ENCODE data around the gene CDH8. TPM values are rescaled to one million over a fixed set of nuclear protein-coding genes. Genes with fewer than 3 reads are reported as not detected.

CDH8 gene
- total and polyA plus RNA-seq, 2 experiments from 2014 or later: 2.1 to 2.2 TPM

- Histone ChIP-seq H3K9me2 (replicated peaks; ENCODE audit: insufficient read depth) (no peaks in the 10 kb centered on the region), H3K4me2 (no peak overlapping the region), H4K20me1 (ENCODE audit: insufficient read depth, poor library complexity, severe bottlenecking) (no peaks in the 10 kb centered on the region), H3K27me3 (no peaks in the 10 kb centered on the region), H3K36me3 (replicated peaks; ENCODE audit: insufficient read depth, low read depth) (no peaks in the 10 kb centered on the region), H3K4me1 (ENCODE audit: insufficient read depth) (no peaks in the 10 kb centered on the region), H2AFZ (no peak overlapping the region), H3K9me3 (ENCODE audit: low read depth) (no peaks in the 10 kb centered on the region), H3K27ac (no peak overlapping the region), H3K79me2 (no peaks in the 10 kb centered on the region), H3K4me3 (no peak overlapping the region)
- no peak for DNase-seq (ENCODE audit: low spot score)
- WGBS (ENCODE audit: low lambda C conversion rate, missing lambda C conversion rate): 87% methylated on average over 6 of the region's 6 CpGs
- TF ChIP-seq EZH2phosphoT487 (IDR thresholded peaks at IDR 0.05; ENCODE audit: low read depth, severe bottlenecking, unreplicated experiment): no peak
- TF ChIP-seq CTCF (IDR thresholded peaks at IDR 0.05; ENCODE audit: poor library complexity): no peak
- TF ChIP-seq EZH2 (IDR thresholded peaks at IDR 0.05; ENCODE audit: borderline replicate concordance): no peak
These were observed 150.9 kb downstream of the CDH8 start for GRCh38 chr16:61885343-61885742.

GRCh38 chr16:61879306-61879705, 156.9 kb downstream of the CDH8 start:
- no peaks in the 10 kb centered on the region for H3K79me2 ChIP-seq
- H3K27me3 ChIP-seq: no peaks in the 10 kb centered on the region
- H3K4me2 ChIP-seq: no peak overlapping the region
- H3K4me3 ChIP-seq: no peak overlapping the region
- H3K9me2 ChIP-seq (replicated peaks; ENCODE audit: insufficient read depth): no peaks in the 10 kb centered on the region
- H3K4me1 ChIP-seq (ENCODE audit: insufficient read depth): no peaks in the 10 kb centered on the region
- no peak overlapping the region for H2AFZ ChIP-seq
- DNase-seq (ENCODE audit: low spot score): no peak
- no peak for TF ChIP-seq EZH2phosphoT487 (IDR thresholded peaks at IDR 0.05; ENCODE audit: low read depth, severe bottlenecking, unreplicated experiment)
- TF ChIP-seq EZH2 (IDR thresholded peaks at IDR 0.05; ENCODE audit: borderline replicate concordance): no peak
- TF ChIP-seq CTCF (IDR thresholded peaks at IDR 0.05; ENCODE audit: poor library complexity): no peak
- H4K20me1 ChIP-seq (ENCODE audit: insufficient read depth, poor library complexity, severe bottlenecking): no peaks in the 10 kb centered on the region
- no peaks in the 10 kb centered on the region for H3K36me3 ChIP-seq (replicated peaks; ENCODE audit: insufficient read depth, low read depth)
- no peaks in the 10 kb centered on the region for H3K9me3 ChIP-seq (ENCODE audit: low read depth)
- no peak overlapping the region for H3K27ac ChIP-seq
- WGBS (ENCODE audit: low lambda C conversion rate, missing lambda C conversion rate): 93% methylated on average over 3 of the region's 3 CpGs

- no peak overlapping the region for H3K4me2 ChIP-seq
- H2AFZ ChIP-seq: no peak overlapping the region
- no peaks in the 10 kb centered on the region for H3K9me3 ChIP-seq (ENCODE audit: low read depth)
- no peaks in the 10 kb centered on the region for H3K27me3 ChIP-seq
- 100% methylated on average over 1 of the region's 1 CpG for WGBS (ENCODE audit: low lambda C conversion rate, missing lambda C conversion rate)
- H3K4me3 ChIP-seq: no peak overlapping the region
- H4K20me1 ChIP-seq (ENCODE audit: insufficient read depth, poor library complexity, severe bottlenecking): no peaks in the 10 kb centered on the region
- no peak overlapping the region for H3K27ac ChIP-seq
- H3K36me3 ChIP-seq (replicated peaks; ENCODE audit: insufficient read depth, low read depth): no peaks in the 10 kb centered on the region
- no peaks in the 10 kb centered on the region for H3K9me2 ChIP-seq (replicated peaks; ENCODE audit: insufficient read depth)
- no peaks in the 10 kb centered on the region for H3K79me2 ChIP-seq
- no peaks in the 10 kb centered on the region for H3K4me1 ChIP-seq (ENCODE audit: insufficient read depth)
- TF ChIP-seq EZH2phosphoT487 (IDR thresholded peaks at IDR 0.05; ENCODE audit: low read depth, severe bottlenecking, unreplicated experiment): no peak
- TF ChIP-seq EZH2 (IDR thresholded peaks at IDR 0.05; ENCODE audit: borderline replicate concordance): no peak
- TF ChIP-seq CTCF (IDR thresholded peaks at IDR 0.05; ENCODE audit: poor library complexity): no peak
- no peak for DNase-seq (ENCODE audit: low spot score)
These were observed 158.8 kb downstream of the CDH8 start for GRCh38 chr16:61877436-61877835.

DNA sequence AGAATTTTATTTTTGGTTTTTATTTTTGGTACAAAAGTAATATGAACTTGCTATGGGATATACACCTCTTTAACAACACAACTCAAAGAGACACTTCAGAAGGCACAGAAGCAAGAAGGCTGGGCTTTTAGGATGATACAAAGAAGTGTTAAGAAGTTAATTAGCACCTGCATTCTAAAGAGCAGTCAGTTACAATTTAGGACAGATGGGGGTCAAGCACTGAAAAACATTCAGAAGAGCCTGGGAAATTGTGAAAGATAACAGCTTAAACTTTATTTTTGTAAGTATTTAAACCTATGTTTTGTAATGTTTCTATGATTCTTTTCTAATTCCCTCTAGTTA, 163.5 kb downstream of the CDH8 start:
- Histone ChIP-seq H3K27me3 (no peaks in the 10 kb centered on the region), H3K4me2 (no peak overlapping the region), H3K36me3 (replicated peaks; ENCODE audit: insufficient read depth, low read depth) (no peaks in the 10 kb centered on the region), H3K4me1 (ENCODE audit: insufficient read depth) (no peaks in the 10 kb centered on the region), H3K27ac (no peak overlapping the region), H3K79me2 (no peaks in the 10 kb centered on the region), H2AFZ (no peak overlapping the region), H3K9me2 (replicated peaks; ENCODE audit: insufficient read depth) (no peaks in the 10 kb centered on the region), H3K9me3 (ENCODE audit: low read depth) (no peaks in the 10 kb centered on the region), H3K4me3 (no peak overlapping the region), H4K20me1 (ENCODE audit: insufficient read depth, poor library complexity, severe bottlenecking) (no peaks in the 10 kb centered on the region)
- TF ChIP-seq EZH2 (IDR thresholded peaks at IDR 0.05; ENCODE audit: borderline replicate concordance): no peak
- TF ChIP-seq EZH2phosphoT487 (IDR thresholded peaks at IDR 0.05; ENCODE audit: low read depth, severe bottlenecking, unreplicated experiment): no peak
- no peak for TF ChIP-seq CTCF (IDR thresholded peaks at IDR 0.05; ENCODE audit: poor library complexity)
- no peak for DNase-seq (ENCODE audit: low spot score)

All from hepatocyte (in vitro differentiated cells).